GM12873 (cell line): ENCODE results near the gene RNF113A.

Source experiments
- CTCF ChIP-seq: IDR thresholded peaks from 2 replicates; pipeline ENCODE4 v1.5.1; 2012; ENCODE audit warnings: low read depth, mild to moderate bottlenecking, moderate library complexity, low read length, control low read depth; ENCODE audit not compliant: insufficient read depth; ENCODE audit errors: missing control alignments

The RNF113A gene

GRCh38 chrX:119887721-119888425 lies 16.3 kb upstream of the RNF113A start:
- peak; percentile 72 for TF ChIP-seq CTCF

- TF ChIP-seq CTCF, result no peak
Observed at GRCh38 chrX:119885554-119886428, 14.3 kb upstream of the RNF113A start.

GRCh38 chrX:119880552-119881437 lies 9.3 kb upstream of the RNF113A start:
- TF ChIP-seq CTCF, result peak; percentile 88

GRCh38 chrX:119880076-119880475 lies 8.5 kb upstream of the RNF113A start:
- TF ChIP-seq CTCF, result no peak

- TF ChIP-seq CTCF, result no peak
Observed at GRCh38 chrX:119878740-119879139, 7.2 kb upstream of the RNF113A start.

GRCh38 chrX:119871245-119871598 lies 311 bp downstream of the RNF113A start:
- TF ChIP-seq CTCF, result no peak
